HepG2 (cell line): ENCODE data around the gene PGAP1. TPM values are rescaled to one million over a fixed set of nuclear protein-coding genes. Genes with fewer than 3 reads are reported as not detected.
A peak's percentile ranks its signal among the peaks of the same experiment; 100 is the strongest.

Experiments used
- CBX5 ChIP-seq: sonication (generic); formaldehyde crosslinking; IDR thresholded peaks from 2 replicates; pipeline ENCODE4 v1.4.0; 2020; ENCODE audit warnings: missing genetic modification reagents, borderline replicate concordance
- CREM ChIP-seq, 2 experiments: sonication (generic) in 1 of 2; formaldehyde crosslinking in 1 of 2; IDR thresholded peaks; 2 replicates each; pipeline versions ENCODE4 v1.4.0 to v1.6.1; 2016 to 2020; ENCODE audit warnings: antibody characterized with exemption in 1 of 2, mild to moderate bottlenecking in 1 of 2, missing genetic modification reagents in 1 of 2
- GABPB1 ChIP-seq: IDR thresholded peaks from 2 replicates; pipeline ENCODE4 v1.6.1; 2016; ENCODE audit warnings: mild to moderate bottlenecking, missing genetic modification reagents, moderate library complexity, missing compliant biosample characterization
- HNF4G ChIP-seq, 2 experiments: sonication (generic) in 1 of 2; formaldehyde crosslinking in 1 of 2; IDR thresholded peaks; 2 replicates each; pipeline versions ENCODE4 v1.4.0 to v1.6.1; 2011 to 2020; ENCODE audit warnings: borderline replicate concordance in 2 of 2, low read depth in 2 of 2, mild to moderate bottlenecking in 2 of 2, low read length in 1 of 2, missing genetic modification reagents in 1 of 2, moderate library complexity in 1 of 2
- MBD4 ChIP-seq: IDR thresholded peaks from 2 replicates; pipeline ENCODE4 v1.6.1; 2012; ENCODE audit warnings: low read length, inconsistent platforms, borderline replicate concordance
- MEF2D ChIP-seq: sonication (generic); formaldehyde crosslinking; IDR thresholded peaks from 2 replicates; pipeline ENCODE4 v1.5.1; 2020; ENCODE audit warnings: mild to moderate bottlenecking, missing genetic modification reagents
- NAIF1 ChIP-seq: sonication (generic); formaldehyde crosslinking; IDR thresholded peaks from 2 replicates; pipeline ENCODE4 v1.5.0; 2020; ENCODE audit warnings: mild to moderate bottlenecking, missing genetic modification reagents, borderline replicate concordance
- NFRKB ChIP-seq: fragments of 450-650 bp; IDR thresholded peaks from 2 replicates; pipeline ENCODE4 v1.6.1; 2017
- RBFOX2 ChIP-seq: fragments of 200-400 bp; formaldehyde crosslinking; IDR thresholded peaks from 2 replicates; pipeline ENCODE4 v1.6.1; 2017; ENCODE audit warnings: low read depth, mild to moderate bottlenecking, low read length
- RFX1 ChIP-seq: fragments of 450-650 bp; IDR thresholded peaks from 2 replicates; pipeline ENCODE4 v1.6.1; 2017
- RFXANK ChIP-seq: IDR thresholded peaks from 2 replicates; pipeline ENCODE4 v1.6.1; 2016
- SOX13 ChIP-seq, 3 experiments: fragments of 450-650 bp in 1 of 3; sonication (generic) in 1 of 3; formaldehyde crosslinking in 1 of 3; IDR thresholded peaks in 2 of 3; conservative IDR thresholded peaks in 1 of 3; 2 replicates each; pipeline versions ENCODE4 v1.5.0 to v1.6.1; 2016 to 2020; ENCODE audit warnings: antibody characterized with exemption in 1 of 3, mild to moderate bottlenecking in 1 of 3, missing compliant biosample characterization in 1 of 3, missing genetic modification reagents in 1 of 3, moderate library complexity in 1 of 3
- SP4 ChIP-seq: sonication (generic); formaldehyde crosslinking; IDR thresholded peaks from 2 replicates; pipeline ENCODE4 v1.8.1; 2023; ENCODE audit warnings: mild to moderate bottlenecking, missing genetic modification reagents
- ZBTB42 ChIP-seq: sonication (generic); formaldehyde crosslinking; IDR thresholded peaks from 2 replicates; pipeline ENCODE4 v1.5.0; 2020; ENCODE audit warnings: mild to moderate bottlenecking, missing genetic modification reagents
- ZEB1 ChIP-seq: IDR thresholded peaks from 2 replicates; pipeline ENCODE4 v1.6.1; 2012; ENCODE audit warnings: mild to moderate bottlenecking, low read depth, inconsistent platforms; ENCODE audit not compliant: insufficient replicate concordance
- ZNF138 ChIP-seq: sonication (generic); formaldehyde crosslinking; IDR thresholded peaks from 2 replicates; pipeline ENCODE4 v1.5.0; 2020; ENCODE audit warnings: mild to moderate bottlenecking, low read depth, missing genetic modification reagents
- ZNF331 ChIP-seq: sonication (generic); formaldehyde crosslinking; IDR thresholded peaks from 2 replicates; pipeline ENCODE4 v1.4.0; 2020; ENCODE audit warnings: missing genetic modification reagents
- ZNF547 ChIP-seq: sonication (generic); formaldehyde crosslinking; IDR thresholded peaks from 2 replicates; pipeline ENCODE4 v1.5.1; 2020; ENCODE audit warnings: mild to moderate bottlenecking, missing genetic modification reagents
- ZNF562 ChIP-seq: sonication (generic); formaldehyde crosslinking; IDR thresholded peaks from 2 replicates; pipeline ENCODE4 v1.8.0; 2022; ENCODE audit warnings: missing genetic modification reagents, borderline replicate concordance
- ZNF564 ChIP-seq: sonication (generic); formaldehyde crosslinking; IDR thresholded peaks from 2 replicates; pipeline ENCODE4 v1.8.1; 2023; ENCODE audit warnings: mild to moderate bottlenecking, missing genetic modification reagents
- ZNF790 ChIP-seq: sonication (generic); formaldehyde crosslinking; IDR thresholded peaks from 2 replicates; pipeline ENCODE4 v1.8.0; 2022; ENCODE audit warnings: missing genetic modification reagents, mild to moderate bottlenecking, borderline replicate concordance
- ZZZ3 ChIP-seq: sonication (generic); formaldehyde crosslinking; IDR thresholded peaks from 2 replicates; pipeline ENCODE4 v1.4.0; 2020; ENCODE audit warnings: missing genetic modification reagents, mild to moderate bottlenecking, borderline replicate concordance
- polyA plus RNA-seq, 8 experiments: library from polyadenylated mRNA; depleted of rRNA in 3 of 8; stranded (reverse) in 7 of 8; unstranded in 1 of 8; fragments of >200 nt; fragmentation: Illumina TruSeq in 4 of 8; extraction: Trizol in 4 of 8; gene quantifications; 2 replicates each; pipeline versions ENCODE4 v1.2.1 to v1.2.3, GENCODE V29; 2011 to 2016; ENCODE audit warnings: low read depth in 4 of 8, missing spikeins in 1 of 8, mixed read lengths in 1 of 8; ENCODE audit not compliant: insufficient read depth in 1 of 8
- total RNA-seq, 5 experiments: library from RNA; depleted of rRNA; stranded (reverse); fragments of >200 nt; fragmentation: Illumina TruSeq; extraction: Trizol; gene quantifications; 2 replicates each; pipeline ENCODE4 v1.2.3, GENCODE V29; 2016; ENCODE audit warnings: low read depth in 1 of 5
- TF ChIP-seq, protein P1 (sequence below): sonication (generic); formaldehyde crosslinking; IDR thresholded peaks from 2 replicates; pipeline ENCODE4 v1.5.0; 2020; ENCODE audit warnings: missing genetic modification reagents, mild to moderate bottlenecking, borderline replicate concordance
- TF ChIP-seq, protein P2 (sequence below): sonication (generic); formaldehyde crosslinking; IDR thresholded peaks from 2 replicates; pipeline ENCODE4 v1.5.0; 2020; ENCODE audit warnings: missing genetic modification reagents
- TF ChIP-seq, protein P3 (sequence below): sonication (generic); formaldehyde crosslinking; IDR thresholded peaks from 2 replicates; pipeline ENCODE4 v1.5.1; 2020; ENCODE audit warnings: missing genetic modification reagents, mild to moderate bottlenecking, borderline replicate concordance
- TF ChIP-seq, protein P4 (sequence below): sonication (generic); formaldehyde crosslinking; IDR thresholded peaks from 2 replicates; pipeline ENCODE4 v1.5.0; 2020; ENCODE audit warnings: missing genetic modification reagents

Gene PGAP1
- total and polyA plus RNA-seq, 2 of the 13 experiments (the other 11 are each of a cell fraction or from before 2014, with no cell fraction given) = 4.1 to 6.4 TPM

DNA sequence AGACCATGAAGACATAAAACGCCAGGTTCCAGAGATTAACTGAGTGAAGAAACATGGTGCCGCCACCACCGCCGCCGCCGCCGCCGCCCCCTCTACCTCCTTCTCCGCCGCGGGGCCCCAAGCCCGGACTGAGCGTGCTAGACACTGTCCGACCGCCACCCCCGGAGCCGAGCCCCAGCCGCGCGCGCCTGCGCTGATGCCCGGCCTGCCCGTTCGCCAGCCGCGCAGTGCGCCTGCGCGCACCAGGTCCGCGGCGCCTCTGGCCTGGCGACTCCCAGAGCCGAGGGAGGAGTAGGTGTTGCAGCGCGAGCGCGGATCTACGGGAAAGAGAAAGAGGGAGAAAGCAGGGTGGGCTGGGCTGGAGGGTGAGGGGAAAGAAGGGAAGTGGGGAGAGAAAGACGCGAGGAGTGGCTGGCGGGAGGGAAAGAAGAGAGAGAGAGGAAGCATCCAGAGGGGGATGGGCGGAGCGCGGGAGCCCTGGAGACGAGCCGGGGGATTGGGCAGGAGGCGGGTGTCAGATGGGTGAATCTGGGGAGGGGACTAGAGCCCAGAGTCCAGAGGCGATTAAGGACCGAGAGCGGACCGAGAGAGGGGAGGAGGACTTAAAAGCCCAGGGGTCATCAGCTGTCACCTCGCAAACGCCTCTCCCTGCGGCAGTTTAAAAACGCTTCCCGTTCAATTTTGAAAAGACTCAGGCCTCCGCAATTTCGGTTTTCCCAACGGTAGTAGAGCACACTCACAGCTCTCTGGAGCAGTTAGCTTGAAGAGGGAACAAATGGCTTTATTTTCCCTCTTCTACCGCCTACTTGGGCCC is at the start of gene PGAP1 (continued):
- TF ChIP-seq, protein P1, sequence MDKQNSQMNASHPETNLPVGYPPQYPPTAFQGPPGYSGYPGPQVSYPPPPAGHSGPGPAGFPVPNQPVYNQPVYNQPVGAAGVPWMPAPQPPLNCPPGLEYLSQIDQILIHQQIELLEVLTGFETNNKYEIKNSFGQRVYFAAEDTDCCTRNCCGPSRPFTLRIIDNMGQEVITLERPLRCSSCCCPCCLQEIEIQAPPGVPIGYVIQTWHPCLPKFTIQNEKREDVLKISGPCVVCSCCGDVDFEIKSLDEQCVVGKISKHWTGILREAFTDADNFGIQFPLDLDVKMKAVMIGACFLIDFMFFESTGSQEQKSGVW = no peak
- TF ChIP-seq SOX13 (IDR thresholded peaks at IDR 0.05) = 0 out of 2 replicates have a peak, but pooled peaks have one; percentile 23
- peak in 1 of 2 experiments; percentile 4; a peak in 1 of 4 replicates for TF ChIP-seq SOX13 (CRISPR knock-in tag; conservative IDR thresholded peaks at IDR 0.05 in 1 of 2, IDR thresholded peaks at IDR 0.05 in 1 of 2)
- TF ChIP-seq ZNF790 (CRISPR knock-in tag) = no peak
- TF ChIP-seq ZNF138 (CRISPR knock-in tag) = no peak
- TF ChIP-seq HNF4G (IDR thresholded peaks at IDR 0.05; ENCODE audit: borderline replicate concordance, low read depth, low read length) = peak; percentile 81
- no peak; the same call in 1 of the 2 replicates for TF ChIP-seq HNF4G (CRISPR knock-in tag; IDR thresholded peaks at IDR 0.05; ENCODE audit: borderline replicate concordance, low read depth)
- TF ChIP-seq MBD4 = no peak
- 0 out of 2 replicates have a peak, but pooled peaks have one; percentile 78 for TF ChIP-seq ZBTB42 (CRISPR knock-in tag)
- no peak for TF ChIP-seq RFXANK (CRISPR knock-in tag)
- no peak for TF ChIP-seq MEF2D (CRISPR knock-in tag)
- peak; percentile 40; the same call in 1 of the 2 replicates for TF ChIP-seq CBX5 (CRISPR knock-in tag)
- TF ChIP-seq, protein P2, sequence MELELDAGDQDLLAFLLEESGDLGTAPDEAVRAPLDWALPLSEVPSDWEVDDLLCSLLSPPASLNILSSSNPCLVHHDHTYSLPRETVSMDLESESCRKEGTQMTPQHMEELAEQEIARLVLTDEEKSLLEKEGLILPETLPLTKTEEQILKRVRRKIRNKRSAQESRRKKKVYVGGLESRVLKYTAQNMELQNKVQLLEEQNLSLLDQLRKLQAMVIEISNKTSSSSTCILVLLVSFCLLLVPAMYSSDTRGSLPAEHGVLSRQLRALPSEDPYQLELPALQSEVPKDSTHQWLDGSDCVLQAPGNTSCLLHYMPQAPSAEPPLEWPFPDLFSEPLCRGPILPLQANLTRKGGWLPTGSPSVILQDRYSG (CRISPR knock-in tag) = 0 out of 2 replicates have a peak, but pooled peaks have one; percentile 54
- TF ChIP-seq CREM (IDR thresholded peaks at IDR 0.05) = peak; percentile 15; the same call in 1 of the 2 replicates
- no peak for TF ChIP-seq CREM (CRISPR knock-in tag; IDR thresholded peaks at IDR 0.05)
- no peak; the same call in 1 of the 2 replicates for TF ChIP-seq ZZZ3 (CRISPR knock-in tag)
- peak; percentile 71 for TF ChIP-seq GABPB1 (CRISPR knock-in tag)
- TF ChIP-seq, protein P3, sequence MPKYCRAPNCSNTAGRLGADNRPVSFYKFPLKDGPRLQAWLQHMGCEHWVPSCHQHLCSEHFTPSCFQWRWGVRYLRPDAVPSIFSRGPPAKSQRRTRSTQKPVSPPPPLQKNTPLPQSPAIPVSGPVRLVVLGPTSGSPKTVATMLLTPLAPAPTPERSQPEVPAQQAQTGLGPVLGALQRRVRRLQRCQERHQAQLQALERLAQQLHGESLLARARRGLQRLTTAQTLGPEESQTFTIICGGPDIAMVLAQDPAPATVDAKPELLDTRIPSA (CRISPR knock-in tag) = no peak
- peak; percentile 70 for TF ChIP-seq ZEB1
- TF ChIP-seq NAIF1 (CRISPR knock-in tag) = 0 out of 2 replicates have a peak, but pooled peaks have one; percentile 45
- TF ChIP-seq, protein P4, sequence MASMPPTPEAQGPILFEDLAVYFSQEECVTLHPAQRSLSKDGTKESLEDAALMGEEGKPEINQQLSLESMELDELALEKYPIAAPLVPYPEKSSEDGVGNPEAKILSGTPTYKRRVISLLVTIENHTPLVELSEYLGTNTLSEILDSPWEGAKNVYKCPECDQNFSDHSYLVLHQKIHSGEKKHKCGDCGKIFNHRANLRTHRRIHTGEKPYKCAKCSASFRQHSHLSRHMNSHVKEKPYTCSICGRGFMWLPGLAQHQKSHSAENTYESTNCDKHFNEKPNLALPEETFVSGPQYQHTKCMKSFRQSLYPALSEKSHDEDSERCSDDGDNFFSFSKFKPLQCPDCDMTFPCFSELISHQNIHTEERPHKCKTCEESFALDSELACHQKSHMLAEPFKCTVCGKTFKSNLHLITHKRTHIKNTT (CRISPR knock-in tag) = no peak
- TF ChIP-seq ZNF562 (CRISPR knock-in tag) = no peak
- no peak for TF ChIP-seq NFRKB
- TF ChIP-seq ZNF564 (CRISPR knock-in tag) = no peak
- peak; percentile 51; the same call in 1 of the 2 replicates for TF ChIP-seq SP4 (CRISPR knock-in tag)
- TF ChIP-seq RBFOX2 = peak; percentile 93
- TF ChIP-seq RFX1 = no peak
- peak; percentile 61 for TF ChIP-seq ZNF331
- TF ChIP-seq ZNF547 (CRISPR knock-in tag) = peak; percentile 69
